Progenitor cell of endocrine pancreas (in vitro differentiated cells): ENCODE results near the gene DTD1. TPM values are rescaled to one million over a fixed set of nuclear protein-coding genes. Genes with fewer than 3 reads are reported as not detected.
A peak's percentile ranks its signal among the peaks of the same experiment; 100 is the strongest.

Source experiments
- DNase-seq: peaks from one replicate; pipeline ENCODE4 v3.0.0; 2021; ENCODE audit warnings: low spot score; ENCODE audit not compliant: unreplicated experiment
- H3K27ac Mint-ChIP-seq: 2 replicates; pipeline ENCODE4 v1.8.0; 2021; ENCODE audit warnings: mild to moderate bottlenecking, moderate library complexity, mixed read lengths
- H3K27me3 Mint-ChIP-seq: 2 replicates; pipeline ENCODE4 v1.8.0; 2021; ENCODE audit warnings: mixed read lengths
- H3K36me3 Mint-ChIP-seq: 2 replicates; pipeline ENCODE4 v1.8.0; 2022; ENCODE audit warnings: mixed read lengths; ENCODE audit not compliant: insufficient read depth
- H3K4me1 Mint-ChIP-seq: 2 replicates; pipeline ENCODE4 v1.8.0; 2021; ENCODE audit warnings: low read depth, mixed read lengths
- H3K4me3 Mint-ChIP-seq: 2 replicates; pipeline ENCODE4 v1.8.0; 2021; ENCODE audit warnings: low read depth, mild to moderate bottlenecking, moderate library complexity, mixed read lengths
- H3K9me3 Mint-ChIP-seq: 2 replicates; pipeline ENCODE4 v1.8.0; 2021; ENCODE audit warnings: low read depth, mixed read lengths
- total RNA-seq: library from RNA; stranded (reverse); gene quantifications from 2 replicates; pipeline ENCODE4 v1.2.1, GENCODE V29; 2021
- TF ChIP-seq, protein P1 (sequence below): fragments of 200-600 bp; sonication (generic); IDR thresholded peaks from one replicate; pipeline ENCODE4 v1.5.0; 2021; ENCODE audit warnings: antibody characterized with exemption, mild to moderate bottlenecking; ENCODE audit not compliant: unreplicated experiment

DTD1 gene
- total RNA-seq, 1 donor from 2014 or later: 26.8 TPM

- Mint-ChIP-seq H3K27ac (no peak overlapping the region), H3K36me3 (peaks cover 24% of the 10 kb centered on the region), H3K27me3 (no peaks in the 10 kb centered on the region), H3K9me3 (no peaks in the 10 kb centered on the region), H3K4me3 (no peak overlapping the region), H3K4me1 (peaks cover 4% of the 10 kb centered on the region)
- DNase-seq: no peak
- TF ChIP-seq, protein P1, sequence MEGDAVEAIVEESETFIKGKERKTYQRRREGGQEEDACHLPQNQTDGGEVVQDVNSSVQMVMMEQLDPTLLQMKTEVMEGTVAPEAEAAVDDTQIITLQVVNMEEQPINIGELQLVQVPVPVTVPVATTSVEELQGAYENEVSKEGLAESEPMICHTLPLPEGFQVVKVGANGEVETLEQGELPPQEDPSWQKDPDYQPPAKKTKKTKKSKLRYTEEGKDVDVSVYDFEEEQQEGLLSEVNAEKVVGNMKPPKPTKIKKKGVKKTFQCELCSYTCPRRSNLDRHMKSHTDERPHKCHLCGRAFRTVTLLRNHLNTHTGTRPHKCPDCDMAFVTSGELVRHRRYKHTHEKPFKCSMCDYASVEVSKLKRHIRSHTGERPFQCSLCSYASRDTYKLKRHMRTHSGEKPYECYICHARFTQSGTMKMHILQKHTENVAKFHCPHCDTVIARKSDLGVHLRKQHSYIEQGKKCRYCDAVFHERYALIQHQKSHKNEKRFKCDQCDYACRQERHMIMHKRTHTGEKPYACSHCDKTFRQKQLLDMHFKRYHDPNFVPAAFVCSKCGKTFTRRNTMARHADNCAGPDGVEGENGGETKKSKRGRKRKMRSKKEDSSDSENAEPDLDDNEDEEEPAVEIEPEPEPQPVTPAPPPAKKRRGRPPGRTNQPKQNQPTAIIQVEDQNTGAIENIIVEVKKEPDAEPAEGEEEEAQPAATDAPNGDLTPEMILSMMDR: no peak
These were observed 39.4 kb upstream of the DTD1 start for GRCh38 chr20:18548465-18548864.

DNA sequence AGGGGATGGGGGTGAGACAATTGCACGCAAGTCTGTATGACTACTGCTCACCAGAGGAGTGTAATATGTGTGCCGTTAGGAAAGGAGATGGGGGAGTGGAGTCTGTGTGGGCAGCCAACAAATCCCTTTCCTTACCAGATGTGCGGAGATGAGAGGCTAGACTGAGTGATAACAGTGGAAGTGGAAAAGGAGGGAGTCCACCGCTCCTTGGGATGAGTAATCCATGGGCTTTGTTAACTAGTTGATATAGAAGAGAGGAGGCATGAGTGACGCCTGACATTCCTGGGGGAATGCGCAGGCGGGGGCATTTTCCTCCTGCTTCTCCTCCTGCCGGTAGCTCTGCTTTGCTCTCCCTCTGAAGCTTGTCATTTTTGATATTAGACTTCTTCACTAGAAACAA, 34.1 kb upstream of the DTD1 start:
- Mint-ChIP-seq H3K9me3 (no peaks in the 10 kb centered on the region), H3K4me3 (no peak overlapping the region), H3K36me3 (peaks cover 43% of the 10 kb centered on the region), H3K27me3 (no peaks in the 10 kb centered on the region), H3K4me1 (no peaks in the 10 kb centered on the region), H3K27ac (no peak overlapping the region)
- TF ChIP-seq, protein P1: no peak
- DNase-seq: no peak

DNA sequence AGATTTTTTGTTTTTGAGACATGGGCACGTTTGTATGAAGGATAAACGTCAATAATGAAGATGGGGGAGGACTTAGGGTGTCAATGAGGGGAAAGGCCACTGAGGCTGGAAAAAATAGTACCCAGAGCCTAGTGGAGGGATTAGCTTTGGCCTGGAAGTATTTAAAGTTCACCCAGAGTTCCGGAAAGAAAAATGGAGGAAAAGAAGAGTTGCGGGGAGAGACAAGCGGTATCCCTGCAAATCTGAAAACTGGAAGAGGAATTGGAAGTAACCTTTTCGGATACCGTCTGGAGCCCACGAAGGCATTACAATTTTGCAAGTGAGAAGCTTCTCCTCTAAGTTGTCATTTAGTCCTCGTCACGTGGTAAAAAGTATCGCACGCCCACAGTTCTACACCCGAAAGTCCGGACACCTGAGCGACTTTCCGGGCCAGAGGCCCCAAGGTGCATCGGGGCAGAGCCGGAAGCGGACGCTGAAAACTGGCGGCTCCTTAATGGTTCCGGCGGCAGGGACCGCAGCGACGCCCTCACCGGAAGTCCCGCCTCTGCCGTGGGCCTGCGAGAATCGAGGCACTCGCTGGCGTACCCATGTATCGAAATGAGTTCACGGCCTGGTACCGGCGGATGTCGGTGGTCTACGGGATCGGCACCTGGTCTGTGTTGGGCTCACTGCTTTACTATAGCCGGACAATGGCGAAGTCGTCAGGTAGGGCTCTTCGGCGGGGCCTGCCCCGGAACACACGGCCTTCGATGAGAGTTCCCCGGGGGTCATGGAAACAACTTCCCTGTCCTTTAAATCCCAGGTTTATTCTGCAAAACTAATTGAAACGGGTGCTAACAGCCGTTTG, 20.7 kb upstream of the DTD1 start, which contains the start of gene SMIM26:
TSS of gene SMIM26 (plus strand) at position 541 of the 847 bp plus-strand sequence. CDS start at position 588, 47 bp downstream.
- H3K27me3 Mint-ChIP-seq: no peaks in the 10 kb centered on the region
- peaks cover 3% of the 10 kb centered on the region for H3K9me3 Mint-ChIP-seq
- TF ChIP-seq, protein P1: no peak
- peak within 1 kb of the TSS; percentile 98 for H3K27ac Mint-ChIP-seq
- peaks cover 8% of the 10 kb centered on the region for H3K4me1 Mint-ChIP-seq
- H3K4me3 Mint-ChIP-seq: peak within 1 kb of the TSS; percentile 92
- peaks cover 12% of the 10 kb centered on the region for H3K36me3 Mint-ChIP-seq
- DNase-seq: peak; percentile 66

DNA sequence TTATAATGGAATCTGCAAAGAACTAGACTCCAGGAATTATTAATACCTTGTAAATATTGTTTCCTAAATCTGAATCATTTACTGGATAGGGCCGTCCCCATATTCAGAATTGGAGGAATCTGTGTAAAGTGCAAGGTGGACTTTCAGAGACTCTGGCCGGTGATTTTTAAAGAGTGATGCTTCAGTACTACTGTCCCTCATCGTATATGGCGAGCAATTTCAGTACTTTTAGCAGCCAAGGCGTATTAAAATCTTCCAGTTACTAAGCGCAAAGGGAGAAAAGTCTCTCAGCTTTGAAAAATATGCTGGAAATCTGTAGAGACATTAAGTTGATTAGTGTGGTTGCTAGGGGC, 20.1 kb upstream of the DTD1 start:
- no peak for DNase-seq
- TF ChIP-seq, protein P1: no peak
- Mint-ChIP-seq H3K27me3 (no peaks in the 10 kb centered on the region), H3K27ac (peak overlapping the region; percentile 98), H3K4me3 (peak overlapping the region; percentile 92), H3K9me3 (peaks cover 3% of the 10 kb centered on the region), H3K36me3 (peaks cover 14% of the 10 kb centered on the region), H3K4me1 (peaks cover 11% of the 10 kb centered on the region)

- H3K36me3 Mint-ChIP-seq: peaks cover 10% of the 10 kb centered on the region
- peaks cover 16% of the 10 kb centered on the region for H3K4me1 Mint-ChIP-seq
- no peak for DNase-seq
- no peak overlapping the region for H3K4me3 Mint-ChIP-seq
- H3K27ac Mint-ChIP-seq: no peak overlapping the region
- H3K27me3 Mint-ChIP-seq: no peaks in the 10 kb centered on the region
- H3K9me3 Mint-ChIP-seq: peaks cover 3% of the 10 kb centered on the region
- TF ChIP-seq, protein P1: no peak
These were observed 16.8 kb upstream of the DTD1 start for GRCh38 chr20:18571009-18571408.
